GM19239 (cell line): ENCODE data around the gene IGFBP2.

Experiments
- DNase-seq: peaks from one replicate; pipeline ENCODE4 v3.0.0; 2011; ENCODE audit warnings: low spot score; ENCODE audit not compliant: insufficient read length
- FAIRE-seq: peaks from 2 replicates; lab custom pipeline; 2011; peaks lifted over from hg19 to GRCh38; lab: Jason Lieb, UNC

Gene IGFBP2

DNA sequence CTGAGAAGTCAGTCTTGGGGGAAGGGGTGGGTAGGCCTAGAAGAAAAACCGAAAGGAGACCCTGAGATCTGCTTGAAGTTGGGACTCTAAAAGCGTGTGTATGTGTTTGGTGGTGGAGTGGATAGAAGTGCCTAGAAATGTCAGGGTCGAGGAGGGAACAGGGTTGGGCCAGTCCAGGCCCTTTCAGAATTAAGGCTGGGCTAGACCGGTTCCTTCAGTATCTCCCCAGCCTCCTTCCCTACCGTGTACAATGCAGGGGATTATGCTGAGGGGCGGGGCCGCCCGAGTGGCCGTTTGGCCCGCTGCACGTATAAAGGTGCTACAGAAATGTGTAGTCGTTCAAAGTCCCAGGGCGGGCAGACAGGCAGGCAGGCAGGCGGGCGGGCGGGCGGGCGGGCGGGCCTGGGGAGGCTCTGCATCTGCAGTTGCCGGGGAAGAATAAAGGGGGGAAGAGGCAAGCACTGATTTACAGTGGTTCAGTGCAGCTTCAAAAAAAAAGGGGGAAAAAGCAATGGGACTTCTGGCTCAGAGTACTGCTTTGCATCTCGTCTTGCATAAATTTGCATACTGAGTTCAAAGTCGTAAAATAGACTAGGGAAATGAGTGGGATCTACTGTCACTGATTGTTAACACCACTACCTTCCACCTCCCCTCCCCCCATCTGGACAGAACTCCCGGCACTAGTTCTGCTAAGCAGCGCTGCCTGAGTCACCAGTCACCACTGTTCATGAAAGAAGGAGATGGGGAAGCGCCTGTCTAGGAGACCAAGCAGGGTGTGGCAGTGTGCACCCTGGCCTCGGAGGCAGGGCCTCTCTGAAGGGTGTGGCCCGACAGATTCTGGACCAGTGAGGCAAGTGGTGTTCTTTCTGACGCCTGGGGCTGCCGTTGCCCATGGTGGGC, 3.6 kb downstream of the IGFBP2 start:
- no peak for FAIRE-seq
- no peak for DNase-seq

DNA sequence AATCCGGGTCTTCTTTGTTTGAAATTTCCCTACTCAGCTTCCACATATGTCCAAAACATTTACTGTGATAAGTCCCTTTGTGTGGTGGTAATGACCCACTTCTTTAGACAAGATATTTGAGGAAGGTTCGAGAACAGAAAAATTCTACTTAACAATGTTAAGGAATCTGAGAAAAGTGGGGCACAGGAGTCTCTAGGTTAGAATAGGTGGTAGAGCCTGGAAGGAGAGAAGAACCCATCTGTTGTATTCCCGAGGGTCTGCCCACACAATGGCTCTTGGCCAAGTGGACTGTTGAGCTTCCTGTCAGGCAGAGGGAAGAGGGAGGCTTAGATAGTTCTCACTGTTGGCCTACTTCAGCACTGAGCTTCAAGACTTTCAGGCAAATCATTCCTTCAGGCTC, 4.3 kb downstream of the IGFBP2 start:
- no peak for DNase-seq
- FAIRE-seq = no peak

DNA sequence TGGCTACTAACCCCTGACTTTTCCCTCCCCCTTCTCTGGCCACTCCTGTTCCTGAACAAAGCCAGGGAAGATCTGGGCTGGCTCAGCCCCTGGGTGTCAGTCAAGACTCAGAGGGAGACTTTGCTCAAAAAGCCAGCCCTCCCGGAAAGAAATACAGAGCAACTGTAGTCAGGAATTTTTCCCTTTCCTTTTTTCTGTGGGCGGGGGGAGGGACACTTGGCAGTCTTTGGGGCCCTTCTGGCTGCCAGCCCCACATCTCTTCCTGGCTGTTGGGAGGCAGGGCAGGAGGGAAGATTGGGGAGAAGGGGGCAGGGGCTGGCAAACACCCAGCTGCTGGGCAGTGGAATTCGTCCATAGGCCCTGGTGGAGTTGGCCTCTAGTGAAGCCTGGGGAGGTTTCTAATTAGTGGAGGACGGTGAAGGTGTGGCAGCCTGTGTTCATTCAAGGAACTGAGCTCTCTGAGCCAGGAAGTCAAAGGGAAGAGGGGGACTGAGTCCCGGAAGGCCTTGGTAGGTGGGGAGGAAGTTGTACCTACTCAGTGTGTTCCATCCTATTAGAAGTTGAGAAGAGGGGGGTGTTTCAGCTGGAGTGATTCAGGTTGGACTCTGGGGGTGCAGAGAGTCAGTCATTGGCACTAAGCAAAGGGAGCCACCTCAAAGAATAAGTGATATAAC, 10.9 kb downstream of the IGFBP2 start:
- FAIRE-seq (no peak), DNase-seq (no peak)

DNA sequence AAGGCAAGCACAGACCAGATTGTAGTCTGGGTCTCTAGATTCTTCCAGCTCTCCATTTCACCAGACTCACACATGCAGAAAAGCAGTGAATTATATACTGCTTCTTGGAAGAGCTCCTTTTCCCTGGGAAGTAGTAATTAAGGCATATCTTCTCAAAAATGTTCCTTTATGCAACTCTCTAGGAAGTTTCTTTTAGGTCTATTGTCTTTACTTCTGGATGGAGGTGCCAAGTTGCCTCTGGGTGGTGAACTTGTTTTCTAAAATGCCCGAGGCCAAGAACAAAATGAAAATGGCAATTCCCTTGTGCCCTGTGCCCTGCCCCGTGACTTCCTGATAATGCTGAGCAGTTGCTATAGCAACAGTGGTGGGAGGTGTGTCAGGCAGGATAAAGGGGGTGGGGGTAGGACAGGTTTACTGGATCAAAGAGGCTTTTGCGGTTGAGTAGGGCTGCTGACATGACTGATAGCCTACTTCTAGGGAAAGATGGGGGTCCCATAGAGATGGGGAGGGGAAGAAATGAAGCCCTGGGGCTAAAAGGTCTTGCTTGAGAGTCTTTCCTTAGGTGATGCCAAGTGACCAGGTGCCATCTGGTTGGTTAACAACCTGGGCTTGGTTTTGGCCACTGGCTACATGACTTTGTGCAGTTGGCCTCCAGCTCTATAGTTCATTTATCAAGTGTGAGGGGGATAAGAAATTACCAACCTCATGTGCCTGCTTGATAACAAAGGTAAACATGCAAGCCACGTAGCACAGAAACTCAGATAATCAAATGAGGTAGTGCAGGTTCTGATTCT, 11.8 kb downstream of the IGFBP2 start:
- FAIRE-seq (no peak), DNase-seq (no peak)

DNA sequence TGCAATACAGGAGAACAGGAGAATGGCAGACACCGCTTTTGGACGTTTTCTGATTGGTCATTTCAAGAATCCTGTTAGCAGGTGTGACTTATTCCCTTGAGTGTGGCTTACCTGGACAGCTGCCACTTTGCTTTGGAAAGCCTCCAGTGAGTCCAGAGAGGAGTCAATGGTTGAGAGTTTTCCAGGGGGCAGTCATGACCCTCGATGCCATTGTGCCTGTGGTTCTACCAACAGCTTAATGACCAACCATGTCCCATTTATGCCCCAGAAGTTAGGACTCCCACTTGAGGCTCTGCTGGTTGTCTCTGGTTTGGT, 12.4 kb downstream of the IGFBP2 start:
- FAIRE-seq = no peak
- DNase-seq = no peak

DNA sequence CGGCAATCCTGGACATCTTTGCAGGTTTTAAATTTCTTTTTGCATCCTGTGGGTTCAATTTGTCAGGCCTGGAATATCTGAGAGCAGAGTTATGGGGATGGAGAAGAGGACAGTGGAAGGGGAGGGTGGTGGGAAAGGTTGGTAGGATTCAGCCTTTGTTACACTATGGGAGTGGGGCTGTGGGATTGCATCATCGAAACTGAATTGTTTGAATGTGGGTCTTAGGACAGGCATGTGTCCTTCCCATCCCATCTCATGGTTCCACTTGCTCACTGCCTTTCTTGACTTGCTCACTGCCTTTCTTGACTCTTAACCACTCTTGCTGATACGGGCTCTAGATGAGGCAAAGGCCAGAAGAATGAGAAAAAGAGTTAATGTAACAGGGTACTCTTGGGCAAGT, 12.9 kb downstream of the IGFBP2 start:
- FAIRE-seq (no peak), DNase-seq (no peak)

DNA sequence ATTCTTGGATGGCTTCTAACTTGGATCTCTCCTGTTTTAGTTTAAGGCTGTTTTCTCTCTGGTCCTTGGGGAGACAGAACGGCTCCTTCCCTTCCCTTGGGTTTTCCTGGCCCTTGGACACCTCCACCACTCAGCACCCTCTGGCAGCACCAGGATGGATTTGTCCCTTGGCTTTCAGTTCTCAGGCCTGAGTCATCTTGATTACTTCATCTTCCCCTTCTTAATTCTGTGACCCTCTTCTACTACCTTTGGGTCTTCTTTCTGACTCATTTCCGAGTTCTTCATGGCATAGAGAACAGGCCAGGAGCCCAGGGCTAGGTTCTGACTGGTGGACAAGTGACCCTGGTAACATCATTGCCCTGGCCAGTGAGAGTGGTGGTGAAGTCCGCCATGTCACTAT, 14.9 kb downstream of the IGFBP2 start:
- no peak for DNase-seq
- no peak for FAIRE-seq

DNA sequence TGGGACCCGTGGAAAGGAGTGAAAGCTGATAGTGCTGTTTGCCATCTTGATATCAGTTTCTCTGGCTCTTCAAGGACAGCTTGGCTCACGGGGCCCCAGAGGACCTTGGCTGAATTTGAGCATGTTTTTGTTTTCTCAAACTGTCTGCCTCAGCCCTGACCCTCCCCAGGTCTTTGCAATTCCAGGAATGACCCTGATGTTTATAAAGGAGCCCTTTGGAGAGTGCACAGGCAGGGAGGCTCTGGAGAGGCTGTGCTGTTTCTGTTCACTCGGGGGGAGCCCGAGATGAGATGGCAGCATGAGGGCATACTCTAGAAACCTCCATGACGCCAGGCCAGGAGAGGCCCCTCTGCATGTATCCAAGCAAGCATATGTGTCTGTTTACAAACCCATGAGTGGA, 16.4 kb downstream of the IGFBP2 start:
- no peak for DNase-seq
- no peak for FAIRE-seq

DNA sequence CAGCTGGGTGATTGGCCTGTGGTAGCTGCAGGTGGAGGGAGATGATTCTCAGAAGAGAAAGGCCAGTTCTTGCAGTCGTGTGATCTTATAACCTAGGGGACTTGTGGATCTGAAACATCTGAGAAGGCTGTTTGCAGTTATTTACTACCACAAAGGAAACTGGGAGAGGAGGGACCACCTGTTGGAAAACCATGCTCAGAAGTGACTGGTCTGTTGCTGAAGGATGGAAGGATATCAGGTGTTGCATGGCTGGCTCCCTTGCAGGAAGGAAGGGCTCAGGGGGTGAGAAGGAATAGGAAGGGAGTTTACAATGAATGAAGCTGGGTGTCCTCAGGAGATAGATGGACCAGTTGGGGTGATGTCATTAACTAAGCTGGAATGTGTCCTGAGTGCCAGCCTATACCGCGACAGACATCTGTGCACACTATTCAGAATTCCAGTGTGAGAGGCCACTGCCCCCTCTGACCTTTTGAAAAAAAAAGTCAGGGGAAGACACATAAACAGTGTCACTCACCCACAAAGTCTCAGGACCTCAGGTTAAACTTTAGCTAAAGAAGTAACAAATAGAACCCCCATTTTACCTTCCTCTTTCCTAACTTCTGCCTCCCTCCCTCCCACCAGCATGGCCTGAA, 17.5 kb downstream of the IGFBP2 start:
- no peak for DNase-seq
- FAIRE-seq = no peak

DNA sequence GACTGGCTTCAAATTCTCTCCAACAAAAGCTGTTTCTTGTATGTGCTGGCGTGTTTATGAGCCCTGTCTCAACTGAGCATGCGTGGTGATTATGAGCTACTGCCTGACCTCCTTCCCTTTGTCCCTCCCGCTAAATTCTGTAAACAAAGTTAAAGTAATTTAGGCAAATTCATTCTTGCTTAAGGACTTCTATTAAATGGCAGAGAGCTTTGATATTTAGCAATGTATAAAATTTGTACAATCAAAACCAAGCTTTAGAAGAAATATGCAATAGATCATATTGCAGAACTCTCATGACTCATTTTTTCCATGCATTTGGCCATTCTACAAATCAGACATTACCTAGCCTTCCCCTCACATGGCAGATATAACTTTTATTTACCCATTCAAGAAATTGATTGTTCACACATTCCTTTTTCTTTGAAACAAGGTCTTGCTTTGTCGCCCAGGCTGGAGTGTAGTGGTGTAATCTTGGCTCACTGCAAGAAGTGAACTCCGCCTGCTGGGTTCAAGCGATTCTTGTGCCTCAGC, 18.2 kb downstream of the IGFBP2 start:
- DNase-seq = no peak
- no peak for FAIRE-seq

DNA sequence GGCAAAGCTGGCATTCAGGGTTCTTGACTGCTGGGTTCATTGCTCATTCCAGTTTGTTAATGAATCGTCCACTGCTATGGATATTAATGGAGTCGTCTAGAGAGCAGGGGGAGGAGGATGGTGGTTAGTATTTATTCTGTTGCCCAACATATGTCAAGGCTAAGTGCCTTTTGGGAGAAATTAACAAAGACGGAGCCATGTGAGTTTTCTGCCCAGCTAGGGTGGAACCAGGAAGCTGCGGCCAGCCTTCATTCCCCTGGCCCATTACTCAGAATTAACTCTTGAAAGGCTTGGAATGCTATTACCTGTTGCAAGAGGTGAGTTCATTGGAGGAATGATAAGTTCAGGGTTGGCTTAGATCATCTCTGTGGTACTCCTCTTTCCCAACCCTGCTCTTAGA, 19.3 kb downstream of the IGFBP2 start:
- DNase-seq = no peak
- FAIRE-seq = no peak

DNA sequence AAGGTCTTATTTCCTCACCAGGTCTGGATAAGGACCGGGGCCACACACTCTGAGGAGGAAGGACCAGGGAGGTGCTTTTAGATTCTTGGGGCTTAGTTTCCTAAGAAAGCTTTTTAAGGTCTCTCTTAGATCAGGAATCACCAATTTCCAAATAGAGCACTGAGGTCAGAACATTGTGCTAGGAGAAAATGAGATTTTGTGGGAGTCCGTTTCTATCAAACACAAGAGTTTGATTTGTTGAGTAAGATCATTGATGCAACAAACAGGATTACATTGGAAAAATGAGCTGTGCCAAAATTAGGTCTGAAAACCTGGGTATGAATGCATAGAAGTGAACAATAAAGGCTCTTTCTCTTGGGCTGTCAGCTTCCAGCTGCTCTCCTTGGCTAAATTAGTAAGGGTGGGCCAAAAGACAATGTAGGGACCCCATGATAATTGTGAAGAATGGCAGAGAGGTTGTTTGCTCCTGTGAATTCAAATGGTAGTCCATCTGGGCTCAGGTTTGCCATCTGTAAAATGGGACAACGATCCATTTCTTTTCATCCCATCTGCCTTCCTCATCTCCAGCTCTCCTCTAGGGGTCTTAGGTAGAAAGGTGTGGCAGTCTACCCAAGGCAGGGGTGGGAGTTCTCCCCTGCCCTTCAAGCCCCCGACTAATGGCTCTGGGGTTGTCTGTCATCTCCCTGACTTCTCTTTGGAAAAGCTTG, 20.0 kb downstream of the IGFBP2 start:
- DNase-seq = no peak

DNA sequence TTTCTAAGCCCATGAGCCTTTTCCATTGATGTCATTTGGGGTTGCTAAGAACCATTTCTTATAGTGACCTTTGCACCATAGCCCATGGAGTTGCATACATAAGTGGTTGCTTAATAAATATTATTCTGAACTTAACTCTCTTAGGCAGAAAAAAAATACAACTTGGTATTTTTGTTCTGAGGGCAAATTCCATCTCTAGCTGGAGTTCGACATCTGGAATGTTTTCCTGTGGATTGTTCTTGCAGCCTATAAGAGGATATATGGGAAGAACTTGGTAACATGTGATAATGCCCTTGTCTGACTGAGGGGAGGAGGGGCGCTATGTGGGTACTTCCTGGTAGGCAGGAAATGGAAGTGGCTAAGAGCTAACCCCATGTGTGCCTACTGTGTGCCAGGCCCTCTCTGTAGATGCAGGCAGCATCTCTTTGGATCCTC, 20.7 kb downstream of the IGFBP2 start:
- DNase-seq (no peak), FAIRE-seq (no peak)

More for the DNA sequence above, 20.0 kb downstream of the IGFBP2 start:
- no peak for FAIRE-seq

DNA sequence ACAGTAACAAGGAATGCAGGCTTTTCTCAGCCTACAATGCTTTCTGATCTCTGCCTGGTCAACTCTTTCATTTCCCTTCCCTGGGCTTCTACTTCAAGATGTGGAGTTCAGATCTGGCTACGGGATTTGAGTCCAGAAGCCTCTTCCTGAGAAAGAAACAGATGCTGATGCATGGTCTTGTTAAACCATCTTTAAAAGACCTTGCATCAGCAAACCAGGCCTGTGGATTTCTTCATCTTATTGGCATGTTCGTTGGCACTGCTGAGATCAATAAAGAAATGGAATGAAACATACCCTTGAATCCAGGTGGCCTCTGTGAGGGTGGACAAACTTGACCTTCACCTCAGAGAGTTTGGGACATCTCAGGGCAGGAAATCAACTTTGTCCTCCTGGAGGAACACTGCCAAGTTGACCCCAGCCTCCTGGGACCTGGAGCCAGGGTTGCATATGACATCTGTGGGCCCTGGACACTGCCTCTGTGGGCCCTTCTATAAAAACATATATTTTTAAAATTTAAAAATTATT, 21.4 kb downstream of the IGFBP2 start:
- FAIRE-seq (no peak), DNase-seq (no peak)

DNA sequence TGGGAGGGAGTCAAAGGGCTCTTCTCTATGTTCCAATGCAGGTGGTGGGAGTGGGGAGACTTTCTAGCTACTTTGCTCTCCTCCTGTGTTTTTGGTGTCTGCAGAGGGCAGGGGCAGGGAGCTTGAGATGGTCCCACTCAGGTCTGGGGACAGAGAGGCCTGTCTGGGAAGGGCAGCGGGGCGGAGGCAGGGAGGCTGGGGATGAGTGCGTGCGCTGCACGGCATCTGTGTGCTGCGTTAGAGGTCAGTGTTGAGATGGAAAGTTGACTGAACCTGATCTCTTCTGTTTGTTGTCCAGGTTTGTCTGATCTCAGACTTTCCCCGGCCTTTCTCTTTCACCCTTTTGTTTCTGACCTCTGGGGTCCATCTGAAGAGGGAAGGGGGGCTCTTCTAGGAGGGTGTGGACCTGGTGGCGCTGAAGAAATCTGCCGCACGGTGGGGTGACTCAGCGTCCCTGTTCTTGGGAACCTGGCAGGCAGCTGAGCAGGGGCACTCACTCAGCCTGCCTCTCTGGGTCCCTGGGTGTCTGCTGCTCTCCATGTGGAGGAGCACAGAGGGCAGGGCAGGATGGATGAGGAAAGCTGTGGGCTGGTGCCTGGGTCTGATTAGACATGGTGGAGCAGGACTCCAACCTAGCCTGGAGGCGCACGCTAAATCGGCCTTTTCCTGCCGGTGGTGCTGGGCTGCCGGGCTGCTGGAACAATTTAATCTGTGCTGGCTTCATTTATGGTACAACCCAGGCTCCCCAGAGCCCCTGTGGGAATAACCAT, 24.1 kb downstream of the IGFBP2 start:
- FAIRE-seq = no peak

DNA sequence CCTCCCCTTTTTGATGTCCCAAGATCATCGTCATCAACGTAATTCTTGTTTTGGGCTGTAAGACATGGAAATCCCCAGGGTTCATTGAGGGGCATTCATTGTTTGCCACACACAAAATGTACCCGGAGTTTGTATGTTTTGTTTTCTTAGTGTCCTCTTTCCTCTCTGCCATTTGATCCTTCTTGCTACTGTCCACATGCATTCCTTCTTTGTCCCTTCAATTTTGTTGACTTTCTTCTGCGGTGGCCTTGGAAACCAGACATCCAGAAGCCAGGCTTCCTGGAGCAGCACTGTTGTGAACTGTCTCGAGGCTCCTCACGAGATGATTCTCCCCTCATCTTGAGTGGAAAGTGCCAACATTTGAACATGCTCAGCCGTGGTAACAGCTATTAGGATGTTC, 24.8 kb downstream of the IGFBP2 start:
- FAIRE-seq (no peak), DNase-seq (no peak)

More for the DNA sequence above, 24.1 kb downstream of the IGFBP2 start:
- DNase-seq = no peak

DNA sequence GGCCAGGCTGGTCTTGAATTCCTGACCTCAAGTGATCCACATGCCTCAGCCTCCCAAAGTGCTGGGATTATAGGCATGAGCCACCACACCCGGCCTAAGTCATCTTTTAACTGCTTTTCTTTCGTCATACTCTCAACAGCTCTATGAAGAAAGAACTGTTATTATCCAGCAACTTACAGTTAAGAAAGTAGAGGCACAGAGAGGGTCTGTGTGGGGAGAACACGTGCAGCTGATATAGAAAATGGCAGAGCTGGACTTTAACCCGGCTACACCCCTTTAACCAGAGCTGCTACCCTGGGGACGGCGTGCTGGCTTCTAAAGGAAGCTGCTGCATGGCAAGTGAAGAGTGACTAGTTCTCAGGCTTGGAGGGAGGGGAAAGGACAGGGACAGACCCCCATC, 25.5 kb downstream of the IGFBP2 start:
- FAIRE-seq = no peak
- DNase-seq = no peak

DNA sequence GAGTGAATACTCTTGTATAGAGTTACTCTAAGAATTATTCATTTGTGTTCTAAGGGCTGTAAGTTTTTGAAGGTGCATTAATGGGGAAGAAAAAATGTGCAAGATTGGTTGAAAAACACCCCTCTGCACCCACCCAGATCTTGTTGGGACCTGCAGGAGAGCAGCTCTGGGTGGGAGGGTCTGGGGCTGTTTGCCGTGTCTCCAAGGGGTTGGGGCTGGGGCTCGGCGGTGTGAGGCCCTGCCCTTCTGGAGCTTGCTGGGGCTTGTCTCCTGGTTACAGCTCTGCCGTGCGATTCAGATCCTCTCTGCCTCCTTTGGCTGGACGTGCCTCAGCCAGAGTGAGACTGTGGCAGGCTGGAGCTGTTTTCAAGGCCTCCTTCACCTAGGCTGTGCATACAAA, 26.1 kb downstream of the IGFBP2 start:
- FAIRE-seq (no peak), DNase-seq (no peak)

DNA sequence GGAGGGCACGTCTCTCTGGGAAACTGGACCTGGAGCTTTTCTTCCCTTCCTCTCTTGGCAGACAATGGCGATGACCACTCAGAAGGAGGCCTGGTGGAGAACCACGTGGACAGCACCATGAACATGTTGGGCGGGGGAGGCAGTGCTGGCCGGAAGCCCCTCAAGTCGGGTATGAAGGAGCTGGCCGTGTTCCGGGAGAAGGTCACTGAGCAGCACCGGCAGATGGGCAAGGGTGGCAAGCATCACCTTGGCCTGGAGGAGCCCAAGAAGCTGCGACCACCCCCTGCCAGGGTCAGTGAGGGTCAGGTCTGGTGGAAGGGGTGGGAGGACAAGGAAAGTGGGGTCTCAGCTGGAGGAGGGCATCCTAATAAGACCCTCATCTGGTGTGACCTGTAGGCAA, 27.3 kb downstream of the IGFBP2 start:
- DNase-seq (no peak), FAIRE-seq (no peak)
